Right lobe of liver (tissue), 4 donors: ENCODE measurements around the gene NRCAM.

Experiments used
- POLR2A ChIP-seq: fragments of 450-650 bp; IDR thresholded peaks from one replicate; pipeline ENCODE4 v1.6.1; 2017; ENCODE audit warnings: antibody characterized with exemption, mild to moderate bottlenecking
- TF ChIP-seq, protein P1 (sequence below), 4 donors: fragments of 200-600 bp in 3 of 4; fragments of 450-650 bp in 1 of 4; IDR thresholded peaks; one replicate each; pipeline versions ENCODE4 v1.5.1 to v1.8.0; 2016 to 2022; ENCODE audit warnings: antibody characterized with exemption in 4 of 4, mild to moderate bottlenecking in 2 of 4
- donor health status: DM: no; HTN: no; CAD: no.
- donor health status: DM: no; HTN: no; CAD: no.
- donor health status: DM: no; HTN: yes; CAD: no.

DNA sequence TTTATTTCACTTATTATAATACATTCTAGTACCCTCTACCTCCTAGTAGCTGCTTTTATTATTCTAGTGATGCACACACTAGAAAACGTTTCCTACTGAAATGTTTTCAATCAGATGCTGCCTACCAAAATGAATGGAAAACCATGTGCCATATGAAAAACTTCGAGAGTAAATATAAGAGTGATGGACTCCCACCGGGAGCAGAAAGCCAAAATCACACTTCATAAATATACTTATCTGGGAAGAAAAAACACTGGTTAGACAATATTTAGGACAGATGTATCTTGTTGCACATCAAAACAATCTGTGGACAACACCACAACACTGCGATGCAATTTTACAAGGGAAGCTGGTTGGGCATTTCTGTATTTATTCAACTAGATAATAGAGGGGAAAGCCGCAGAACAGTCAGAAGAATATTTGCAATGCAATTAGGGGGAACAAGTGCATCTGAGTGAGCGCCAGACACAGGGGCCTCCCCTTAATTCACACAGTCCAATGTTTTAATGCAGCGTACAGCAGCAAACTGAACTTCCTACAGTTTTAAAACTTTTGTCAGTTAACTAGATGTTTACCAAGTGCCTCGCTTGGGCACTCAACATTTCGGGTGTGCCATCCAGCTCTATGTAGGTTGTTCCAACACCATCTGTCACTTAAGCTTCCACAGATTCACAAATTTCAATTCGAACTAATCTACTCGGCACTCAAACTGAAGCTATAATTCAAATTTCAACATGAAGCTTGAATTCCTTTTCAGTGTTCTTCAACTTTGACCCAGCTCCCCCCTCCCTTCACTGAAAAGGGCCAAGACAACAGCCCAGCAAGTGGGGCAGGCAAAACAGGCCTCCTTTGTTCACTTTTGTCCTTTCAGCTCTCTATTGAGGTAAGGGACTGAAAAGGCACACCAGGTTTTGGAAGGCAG lies 7.4 kb downstream of the NRCAM start:
- TF ChIP-seq, protein P1, sequence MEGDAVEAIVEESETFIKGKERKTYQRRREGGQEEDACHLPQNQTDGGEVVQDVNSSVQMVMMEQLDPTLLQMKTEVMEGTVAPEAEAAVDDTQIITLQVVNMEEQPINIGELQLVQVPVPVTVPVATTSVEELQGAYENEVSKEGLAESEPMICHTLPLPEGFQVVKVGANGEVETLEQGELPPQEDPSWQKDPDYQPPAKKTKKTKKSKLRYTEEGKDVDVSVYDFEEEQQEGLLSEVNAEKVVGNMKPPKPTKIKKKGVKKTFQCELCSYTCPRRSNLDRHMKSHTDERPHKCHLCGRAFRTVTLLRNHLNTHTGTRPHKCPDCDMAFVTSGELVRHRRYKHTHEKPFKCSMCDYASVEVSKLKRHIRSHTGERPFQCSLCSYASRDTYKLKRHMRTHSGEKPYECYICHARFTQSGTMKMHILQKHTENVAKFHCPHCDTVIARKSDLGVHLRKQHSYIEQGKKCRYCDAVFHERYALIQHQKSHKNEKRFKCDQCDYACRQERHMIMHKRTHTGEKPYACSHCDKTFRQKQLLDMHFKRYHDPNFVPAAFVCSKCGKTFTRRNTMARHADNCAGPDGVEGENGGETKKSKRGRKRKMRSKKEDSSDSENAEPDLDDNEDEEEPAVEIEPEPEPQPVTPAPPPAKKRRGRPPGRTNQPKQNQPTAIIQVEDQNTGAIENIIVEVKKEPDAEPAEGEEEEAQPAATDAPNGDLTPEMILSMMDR (IDR thresholded peaks at IDR 0.05): no peak
- TF ChIP-seq POLR2A: no peak
